Mesenchymal stem cell (in vitro differentiated cells and primary cell): ENCODE data around the gene ARHGEF7.
A peak's percentile ranks its signal among the peaks of the same experiment; 100 is the strongest.

ENCODE experiments used
- DNase-seq: peaks from one replicate; pipeline ENCODE4 v3.0.0-alpha.2; 2013
- H2AFZ ChIP-seq: one replicate; pipeline ENCODE4 v1.6.1; 2013; ENCODE audit warnings: low read depth, mild to moderate bottlenecking, control low read depth, inconsistent platforms, low read length, moderate library complexity
- H2AK5ac ChIP-seq: 2 replicates; pipeline ENCODE4 v1.6.1; 2013; ENCODE audit warnings: low read length, moderate library complexity, mild to moderate bottlenecking, inconsistent platforms; ENCODE audit not compliant: severe bottlenecking
- H2BK120ac ChIP-seq: one replicate; pipeline ENCODE4 v1.6.1; 2013; ENCODE audit warnings: low read depth, mild to moderate bottlenecking, inconsistent platforms, low read length, moderate library complexity
- H2BK12ac ChIP-seq, 2 experiments: one replicate each; pipeline ENCODE4 v1.6.1; 2013; ENCODE audit warnings: inconsistent platforms in 2 of 2, low read length in 2 of 2, mild to moderate bottlenecking in 2 of 2, moderate library complexity in 2 of 2, control low read depth in 1 of 2
- H2BK15ac ChIP-seq: one replicate; pipeline ENCODE4 v1.6.1; 2013; ENCODE audit warnings: mild to moderate bottlenecking, low read depth, inconsistent platforms; ENCODE audit not compliant: poor library complexity, severe bottlenecking
- H2BK5ac ChIP-seq: 2 replicates; pipeline ENCODE4 v1.6.1; 2013; ENCODE audit warnings: low read depth, mild to moderate bottlenecking, low read length, control low read depth, inconsistent platforms; ENCODE audit not compliant: poor library complexity, severe bottlenecking
- H3K14ac ChIP-seq, 2 experiments: one replicate each; pipeline ENCODE4 v1.6.1; 2013; ENCODE audit warnings: inconsistent platforms in 2 of 2, low read length in 2 of 2, control low read depth in 1 of 2, mild to moderate bottlenecking in 1 of 2, moderate library complexity in 1 of 2
- H3K18ac ChIP-seq, 2 experiments: one replicate each; pipeline ENCODE4 v1.6.1; 2013; ENCODE audit warnings: inconsistent platforms in 2 of 2, low read length in 2 of 2, control low read depth in 1 of 2, low read depth in 1 of 2, mild to moderate bottlenecking in 1 of 2
- H3K23ac ChIP-seq, 2 experiments: one replicate each; pipeline ENCODE4 v1.6.1; 2013; ENCODE audit warnings: inconsistent platforms in 2 of 2, low read length in 2 of 2, mild to moderate bottlenecking in 2 of 2, moderate library complexity in 2 of 2, control low read depth in 1 of 2
- H3K27ac ChIP-seq: 2 replicates; pipeline ENCODE4 v1.5.1; 2013; ENCODE audit warnings: mild to moderate bottlenecking, moderate library complexity, low read length, control low read depth, inconsistent platforms; ENCODE audit not compliant: poor library complexity, severe bottlenecking
- H3K27me3 ChIP-seq, 2 experiments: 2 replicates each; pipeline versions ENCODE4 v1.6.1 to v1.7.0; 2013; ENCODE audit warnings: low read length in 2 of 2, mild to moderate bottlenecking in 2 of 2, moderate library complexity in 2 of 2, control low read depth in 1 of 2, inconsistent platforms in 1 of 2; ENCODE audit not compliant: control insufficient read depth in 1 of 2, insufficient read depth in 1 of 2
- H3K36me3 ChIP-seq, 2 experiments: 2 replicates each; pipeline versions ENCODE4 v1.6.1 to v1.7.0; 2013; ENCODE audit warnings: low read length in 2 of 2, control low read depth in 1 of 2, inconsistent platforms in 1 of 2, low read depth in 1 of 2, mild to moderate bottlenecking in 1 of 2; ENCODE audit not compliant: insufficient read depth in 2 of 2, control insufficient read depth in 1 of 2
- H3K4ac ChIP-seq, 2 experiments: one replicate each; pipeline ENCODE4 v1.6.1; 2013; ENCODE audit warnings: inconsistent platforms in 2 of 2, low read length in 2 of 2, mild to moderate bottlenecking in 2 of 2, moderate library complexity in 2 of 2, control low read depth in 1 of 2, low read depth in 1 of 2
- H3K4me1 ChIP-seq: 2 replicates; pipeline ENCODE4 v1.6.1; 2013; ENCODE audit warnings: low read depth, low read length, control low read depth; ENCODE audit not compliant: control insufficient read depth, insufficient read depth
- H3K4me2 ChIP-seq: 2 replicates; pipeline ENCODE4 v1.6.1; 2013; ENCODE audit warnings: low read length, mild to moderate bottlenecking, inconsistent platforms; ENCODE audit not compliant: poor library complexity, severe bottlenecking
- H3K4me3 ChIP-seq, 2 experiments: 2 replicates each; pipeline versions ENCODE4 v1.5.1 to v1.7.0; 2013; ENCODE audit warnings: low read length in 2 of 2, mild to moderate bottlenecking in 2 of 2, control low read depth in 1 of 2, low read depth in 1 of 2; ENCODE audit not compliant: insufficient read depth in 1 of 2
- H3K79me1 ChIP-seq: replicated peaks from 2 replicates; pipeline ENCODE4 v1.6.1; 2013; ENCODE audit warnings: mild to moderate bottlenecking, control low read depth, low read length, inconsistent platforms; ENCODE audit not compliant: poor library complexity, severe bottlenecking
- H3K9ac ChIP-seq: 2 replicates; pipeline ENCODE4 v1.7.0; 2013; ENCODE audit warnings: mild to moderate bottlenecking, low read length, moderate library complexity
- H3K9me3 ChIP-seq: 2 replicates; pipeline ENCODE4 v1.7.0; 2013; ENCODE audit warnings: mild to moderate bottlenecking, low read length; ENCODE audit not compliant: control insufficient read depth
- H4K8ac ChIP-seq: one replicate; pipeline ENCODE4 v1.6.1; 2013; ENCODE audit warnings: inconsistent platforms, mild to moderate bottlenecking, low read length, moderate library complexity
- H4K91ac ChIP-seq: one replicate; pipeline ENCODE4 v1.6.1; 2013; ENCODE audit warnings: mild to moderate bottlenecking, low read length, inconsistent platforms
- WGBS: methylation state at CpG from one replicate; pipeline ENCODE4 v1.1.7; 2013; ENCODE audit warnings: mixed read lengths; 5-methylcytosine and 5-hydroxymethylcytosine counted together

The ARHGEF7 gene

DNA sequence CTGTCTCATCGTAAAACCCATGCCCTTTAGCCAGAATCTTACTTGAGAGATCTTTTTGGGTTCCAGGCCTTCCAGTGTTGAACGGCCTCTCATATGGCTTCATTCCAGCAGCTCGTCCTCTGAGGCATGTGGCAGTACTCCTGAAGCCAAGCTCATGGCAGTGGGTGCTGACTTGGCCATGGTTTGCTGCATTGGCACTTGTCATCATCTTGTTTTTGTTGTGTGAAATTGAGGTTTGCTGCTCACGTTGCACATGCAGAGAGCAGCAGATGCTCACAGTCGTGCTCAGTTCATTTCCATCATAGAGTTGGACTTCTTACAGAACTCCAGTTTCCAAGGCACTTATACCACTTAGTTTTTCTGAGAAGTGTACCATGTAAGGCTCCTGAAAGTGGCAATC, 220.2 kb downstream of the ARHGEF7 start:
- no peak overlapping the region for H3K14ac ChIP-seq
- 88% methylated on average over 5 of the region's 5 CpGs for WGBS
- H3K18ac ChIP-seq, result no peak overlapping the region

DNA sequence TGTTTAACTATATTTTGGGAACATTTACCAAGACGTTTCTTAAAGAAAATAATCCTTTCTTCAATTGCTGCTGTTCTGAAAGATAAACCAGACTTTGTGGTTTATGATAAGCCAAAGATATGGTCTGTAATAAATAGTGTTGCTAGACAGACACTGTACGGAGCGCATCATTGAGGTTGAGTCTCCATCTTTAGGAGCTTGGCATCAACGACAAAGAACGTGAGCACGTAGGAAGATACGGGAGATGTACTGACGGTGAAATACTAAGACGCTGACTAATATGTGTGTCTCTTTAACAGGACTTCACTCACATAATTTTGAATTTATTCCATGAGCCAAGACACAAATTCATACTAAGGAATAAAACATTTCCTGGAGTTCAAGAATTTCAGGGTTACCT, 221.6 kb downstream of the ARHGEF7 start:
- Histone ChIP-seq H3K4ac (no peak overlapping the region), H3K79me1 (no peaks in the 10 kb centered on the region), H3K27ac (no peak overlapping the region), H3K18ac (no peak overlapping the region), H2BK120ac (no peak overlapping the region), H2BK5ac (no peak overlapping the region), H3K14ac (no peak overlapping the region), H3K36me3 (no peaks in the 10 kb centered on the region), H3K9ac (peak overlapping the region; percentile 36), H3K4me1 (peaks cover 2% of the 10 kb centered on the region), H3K4me3 (no peak overlapping the region), H2AFZ (no peak overlapping the region), H4K91ac (no peak overlapping the region), H2AK5ac (no peak overlapping the region), H3K27me3 (no peaks in the 10 kb centered on the region), H3K9me3 (peaks cover 3% of the 10 kb centered on the region), H2BK12ac (no peak overlapping the region), H4K8ac (no peak overlapping the region), H3K23ac (no peak overlapping the region), H2BK15ac (no peak overlapping the region), H3K4me2 (no peak overlapping the region)
- whole genome bisulfite sequencing, result 85% methylated on average over 8 of the region's 9 CpGs
- DNase-seq, result no peak

More for the DNA sequence above, 220.2 kb downstream of the ARHGEF7 start:
- Histone ChIP-seq H3K4me1 (peaks cover 2% of the 10 kb centered on the region), H2BK120ac (no peak overlapping the region), H2AFZ (no peak overlapping the region), H3K4me2 (no peak overlapping the region), H2BK5ac (no peak overlapping the region), H4K8ac (no peak overlapping the region), H3K27ac (no peak overlapping the region), H3K36me3 (no peaks in the 10 kb centered on the region), H3K27me3 (no peaks in the 10 kb centered on the region), H3K23ac (no peak overlapping the region), H2BK12ac (no peak overlapping the region), H3K4me3 (no peak overlapping the region), H3K4ac (no peak overlapping the region), H3K9me3 (peaks cover 3% of the 10 kb centered on the region), H3K9ac (no peak overlapping the region), H3K79me1 (no peaks in the 10 kb centered on the region), H4K91ac (no peak overlapping the region), H2AK5ac (no peak overlapping the region), H2BK15ac (no peak overlapping the region)
- no peak for DNase-seq

DNA sequence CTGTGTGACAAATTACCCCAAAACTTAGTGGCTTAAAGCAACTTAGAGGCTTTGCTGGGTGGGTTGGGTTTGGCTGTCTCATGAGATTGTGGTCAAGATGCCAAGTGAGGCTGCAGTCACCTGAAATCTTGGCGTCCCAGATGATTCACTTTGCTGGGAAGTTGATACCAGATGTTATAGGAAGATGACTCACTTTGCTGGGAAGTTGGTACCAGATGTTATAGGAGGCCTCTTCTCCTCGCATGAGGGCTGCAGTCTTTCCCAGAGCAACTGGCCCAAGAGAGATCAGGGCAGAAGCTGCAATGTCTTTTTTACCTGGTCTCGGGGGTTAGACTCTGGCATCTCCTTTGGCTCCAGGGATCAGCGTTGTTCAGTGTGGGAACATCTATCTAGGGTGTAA, 222.1 kb downstream of the ARHGEF7 start:
- 50% methylated on average over 4 of the region's 4 CpGs for WGBS
- H3K4me2 ChIP-seq, result no peak overlapping the region

GRCh38 chr13:111337741-111338140, 222.6 kb downstream of the ARHGEF7 start:
- H3K9me3 ChIP-seq, result peaks cover 3% of the 10 kb centered on the region
- H4K91ac ChIP-seq, result no peak overlapping the region
- H3K9ac ChIP-seq, result no peak overlapping the region
- no peak overlapping the region for H3K18ac ChIP-seq
- no peak overlapping the region for H2BK5ac ChIP-seq
- H3K4me1 ChIP-seq, result peaks cover 2% of the 10 kb centered on the region
- H4K8ac ChIP-seq, result no peak overlapping the region
- H2BK12ac ChIP-seq, result peak overlapping the region in 1 of 2 experiments; percentile 15
- H2BK120ac ChIP-seq, result no peak overlapping the region
- peak overlapping the region in 1 of 2 experiments; percentile 10 for H3K4me3 ChIP-seq
- WGBS, result 87% methylated on average over 9 of the region's 9 CpGs
- no peaks in the 10 kb centered on the region for H3K79me1 ChIP-seq
- no peak overlapping the region for H3K23ac ChIP-seq
- H3K27me3 ChIP-seq, result no peaks in the 10 kb centered on the region
- no peak for DNase-seq
- H2BK15ac ChIP-seq, result no peak overlapping the region
- no peak overlapping the region for H3K4ac ChIP-seq
- H3K27ac ChIP-seq, result no peak overlapping the region
- no peak overlapping the region for H2AK5ac ChIP-seq
- H3K14ac ChIP-seq, result no peak overlapping the region
- H3K4me2 ChIP-seq, result no peak overlapping the region
- no peaks in the 10 kb centered on the region for H3K36me3 ChIP-seq
- no peak overlapping the region for H2AFZ ChIP-seq

More for the DNA sequence above, 222.1 kb downstream of the ARHGEF7 start:
- Histone ChIP-seq H3K23ac (no peak overlapping the region), H3K27me3 (no peaks in the 10 kb centered on the region), H4K91ac (no peak overlapping the region), H2BK15ac (no peak overlapping the region), H2BK12ac (no peak overlapping the region), H3K9ac (peak overlapping the region; percentile 36), H3K18ac (no peak overlapping the region), H2AFZ (no peak overlapping the region), H3K79me1 (no peaks in the 10 kb centered on the region), H3K27ac (no peak overlapping the region), H4K8ac (no peak overlapping the region), H2BK120ac (no peak overlapping the region), H3K36me3 (no peaks in the 10 kb centered on the region), H2AK5ac (no peak overlapping the region), H2BK5ac (no peak overlapping the region), H3K4ac (no peak overlapping the region), H3K4me3 (peak overlapping the region in 1 of 2 experiments; percentile 10), H3K9me3 (peaks cover 3% of the 10 kb centered on the region), H3K4me1 (peaks cover 2% of the 10 kb centered on the region), H3K14ac (no peak overlapping the region)
- peak; percentile 74 for DNase-seq
